C1 segment of cervical spinal cord (tissue), 14 donors: Measurements from ENCODE around the gene PIWIL4.

ENCODE experiments used
- DNase-seq, 14 donors: peaks; one replicate each; lab custom pipeline; 2025; lab: John Stamatoyannopoulos, UW

The PIWIL4 gene

GRCh38 chr11:94567181-94567670 lies at the start of gene PIWIL4:
Gene PIWIL4 (plus strand): TSS chr11:94567368. CDS start chr11:94567519, 151 bp downstream.
- DNase-seq = no peak

- DNase-seq = no peak
These were observed 48.9 kb upstream of the PIWIL4 start for GRCh38 chr11:94518300-94518699.

DNA sequence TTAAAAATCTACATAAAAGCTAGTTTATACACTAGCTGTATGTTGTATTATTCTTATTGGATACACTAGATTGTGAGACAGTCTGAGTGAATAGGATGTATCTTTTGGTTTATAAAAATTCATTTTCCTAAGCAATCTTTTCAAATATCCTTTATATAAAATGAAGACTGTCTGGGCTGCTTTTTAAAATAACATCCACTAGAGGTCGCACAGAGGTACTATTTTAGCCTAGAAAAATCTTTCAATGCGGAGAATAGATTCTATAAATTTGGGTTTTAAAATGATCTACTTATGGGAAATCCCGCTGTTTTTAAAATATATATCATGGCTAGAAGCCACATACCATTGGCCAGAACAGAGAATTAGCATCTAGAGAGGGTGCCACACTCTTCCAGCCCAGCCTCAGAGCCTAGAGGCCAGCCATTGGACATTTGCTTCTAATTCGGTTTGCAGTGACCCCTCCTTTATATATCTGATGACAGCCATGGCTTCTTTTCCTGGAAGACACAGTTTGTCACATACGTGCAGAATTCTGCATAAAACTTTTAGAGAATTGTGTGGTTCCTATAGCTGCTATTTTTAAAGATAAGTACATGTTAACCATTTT lies 47.6 kb upstream of the PIWIL4 start:
- DNase-seq = peak in 2 of 14 donors; percentile 23 to 24

GRCh38 chr11:94521684-94522083 lies 45.5 kb upstream of the PIWIL4 start:
- DNase-seq = no peak

GRCh38 chr11:94524341-94524740 lies 42.8 kb upstream of the PIWIL4 start:
- no peak for DNase-seq

- DNase-seq = peak in 2 of 14 donors; percentile 2 to 8
These were observed 41.4 kb upstream of the PIWIL4 start for GRCh38 chr11:94525546-94526324.

- no peak for DNase-seq
These were observed 40.3 kb upstream of the PIWIL4 start for GRCh38 chr11:94526645-94527438.

GRCh38 chr11:94528551-94528950 lies 38.6 kb upstream of the PIWIL4 start:
- DNase-seq = no peak

GRCh38 chr11:94532211-94532610 lies 35.0 kb upstream of the PIWIL4 start:
- no peak for DNase-seq

GRCh38 chr11:94533206-94533605 lies 34.0 kb upstream of the PIWIL4 start:
- DNase-seq = no peak

GRCh38 chr11:94533696-94534630 lies 33.2 kb upstream of the PIWIL4 start:
- peak in 2 of 14 donors; percentile 5 to 8 for DNase-seq

DNA sequence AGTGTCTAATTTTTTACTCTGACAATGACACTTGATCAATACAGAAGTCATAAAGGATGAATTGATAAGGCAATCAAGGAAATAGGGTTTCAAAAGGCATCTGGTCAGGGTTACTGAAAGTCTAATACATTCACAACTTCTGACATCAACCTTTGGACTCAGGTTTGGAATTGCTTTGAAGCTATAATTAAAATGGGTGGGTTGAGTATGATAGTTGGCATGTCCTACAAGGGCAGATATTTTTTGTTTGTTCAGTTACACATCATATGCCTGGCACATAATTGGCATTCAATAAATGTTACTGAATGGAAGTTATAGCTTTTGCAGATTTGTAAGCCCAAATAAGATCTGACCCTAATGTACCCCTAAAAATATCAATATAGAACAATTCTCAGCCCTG lies 30.8 kb upstream of the PIWIL4 start:
- DNase-seq = no peak

GRCh38 chr11:94537031-94537600 lies 30.1 kb upstream of the PIWIL4 start:
- peak in 1 of 14 donors; percentile 8 for DNase-seq

GRCh38 chr11:94539420-94539819 lies 27.7 kb upstream of the PIWIL4 start:
- no peak for DNase-seq

GRCh38 chr11:94543695-94544645 lies 23.2 kb upstream of the PIWIL4 start, which contains the start of gene FUT4:
Gene FUT4 (plus strand): TSS chr11:94543921. CDS start chr11:94544134, 213 bp downstream.
- DNase-seq = peak; percentile 6 to 87 (median 69)

DNA sequence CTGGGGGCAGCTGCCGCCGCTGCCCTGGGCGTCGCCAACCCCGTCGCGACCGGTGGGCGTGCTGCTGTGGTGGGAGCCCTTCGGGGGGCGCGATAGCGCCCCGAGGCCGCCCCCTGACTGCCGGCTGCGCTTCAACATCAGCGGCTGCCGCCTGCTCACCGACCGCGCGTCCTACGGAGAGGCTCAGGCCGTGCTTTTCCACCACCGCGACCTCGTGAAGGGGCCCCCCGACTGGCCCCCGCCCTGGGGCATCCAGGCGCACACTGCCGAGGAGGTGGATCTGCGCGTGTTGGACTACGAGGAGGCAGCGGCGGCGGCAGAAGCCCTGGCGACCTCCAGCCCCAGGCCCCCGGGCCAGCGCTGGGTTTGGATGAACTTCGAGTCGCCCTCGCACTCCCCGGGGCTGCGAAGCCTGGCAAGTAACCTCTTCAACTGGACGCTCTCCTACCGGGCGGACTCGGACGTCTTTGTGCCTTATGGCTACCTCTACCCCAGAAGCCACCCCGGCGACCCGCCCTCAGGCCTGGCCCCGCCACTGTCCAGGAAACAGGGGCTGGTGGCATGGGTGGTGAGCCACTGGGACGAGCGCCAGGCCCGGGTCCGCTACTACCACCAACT lies 22.4 kb upstream of the PIWIL4 start:
- peak in 3 of 14 donors; percentile 20 to 47 (median 33) for DNase-seq

DNA sequence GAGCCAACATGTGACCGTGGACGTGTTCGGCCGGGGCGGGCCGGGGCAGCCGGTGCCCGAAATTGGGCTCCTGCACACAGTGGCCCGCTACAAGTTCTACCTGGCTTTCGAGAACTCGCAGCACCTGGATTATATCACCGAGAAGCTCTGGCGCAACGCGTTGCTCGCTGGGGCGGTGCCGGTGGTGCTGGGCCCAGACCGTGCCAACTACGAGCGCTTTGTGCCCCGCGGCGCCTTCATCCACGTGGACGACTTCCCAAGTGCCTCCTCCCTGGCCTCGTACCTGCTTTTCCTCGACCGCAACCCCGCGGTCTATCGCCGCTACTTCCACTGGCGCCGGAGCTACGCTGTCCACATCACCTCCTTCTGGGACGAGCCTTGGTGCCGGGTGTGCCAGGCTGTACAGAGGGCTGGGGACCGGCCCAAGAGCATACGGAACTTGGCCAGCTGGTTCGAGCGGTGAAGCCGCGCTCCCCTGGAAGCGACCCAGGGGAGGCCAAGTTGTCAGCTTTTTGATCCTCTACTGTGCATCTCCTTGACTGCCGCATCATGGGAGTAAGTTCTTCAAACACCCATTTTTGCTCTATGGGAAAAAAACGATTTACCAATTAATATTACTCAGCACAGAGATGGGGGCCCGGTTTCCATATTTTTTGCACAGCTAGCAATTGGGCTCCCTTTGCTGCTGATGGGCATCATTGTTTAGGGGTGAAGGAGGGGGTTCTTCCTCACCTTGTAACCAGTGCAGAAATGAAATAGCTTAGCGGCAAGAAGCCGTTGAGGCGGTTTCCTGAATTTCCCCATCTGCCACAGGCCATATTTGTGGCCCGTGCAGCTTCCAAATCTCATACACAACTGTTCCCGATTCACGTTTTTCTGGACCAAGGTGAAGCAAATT lies 21.7 kb upstream of the PIWIL4 start:
- peak in 2 of 14 donors; percentile 35 to 63 for DNase-seq

- DNase-seq = peak in 1 of 14 donors; percentile 63
These were observed 21.1 kb upstream of the PIWIL4 start for GRCh38 chr11:94546162-94546470.
